Brain microvascular endothelial cell (primary cell): Measurements from ENCODE around the gene MTCH1.
A peak's percentile ranks its signal among the peaks of the same experiment; 100 is the strongest.
"Not testable (repeated sequence)": the region's sequence is repeated elsewhere in the genome, so short reads cannot be mapped to it uniquely, and the experiment has no call there.

Source experiments
- DNase-seq: peaks from one replicate; pipeline ENCODE4 v3.0.0-alpha.2; 2020
- H3K27ac ChIP-seq: fragments of 250-450 bp; sonication (Bioruptor Pico); 2 replicates; pipeline ENCODE4 v1.5.1; 2020; ENCODE audit warnings: mild to moderate bottlenecking, moderate library complexity
- H3K27me3 ChIP-seq: fragments of 250-450 bp; sonication (Bioruptor Pico); replicated peaks from 2 replicates; pipeline ENCODE4 v1.5.1; 2020; ENCODE audit warnings: mild to moderate bottlenecking
- H3K36me3 ChIP-seq: fragments of 250-450 bp; sonication (Bioruptor Pico); replicated peaks from 2 replicates; pipeline ENCODE4 v1.5.1; 2020; ENCODE audit warnings: mild to moderate bottlenecking
- H3K4me3 ChIP-seq: 2 replicates; pipeline ENCODE4 v1.5.1; 2011; ENCODE audit warnings: low read depth, mild to moderate bottlenecking, control low read depth, low read length, moderate library complexity
- CTCF ChIP-seq: IDR thresholded peaks from 2 replicates; pipeline ENCODE4 v1.5.1; 2011; ENCODE audit warnings: low read depth, mild to moderate bottlenecking, moderate library complexity, low read length, control low read depth, inconsistent platforms; ENCODE audit errors: missing control alignments
- in situ Hi-C: cut with HindIII; loops from 2 replicates; pipeline ENCODE4 v1.10.0; 2017; ENCODE audit warnings: low sequenced_read_pairs, low pct_ligation_motif_present

The MTCH1 gene

GRCh38 chr6:36947570-36948351 is 38.2 kb downstream of the MTCH1 start:
- no peak for TF ChIP-seq CTCF

DNA sequence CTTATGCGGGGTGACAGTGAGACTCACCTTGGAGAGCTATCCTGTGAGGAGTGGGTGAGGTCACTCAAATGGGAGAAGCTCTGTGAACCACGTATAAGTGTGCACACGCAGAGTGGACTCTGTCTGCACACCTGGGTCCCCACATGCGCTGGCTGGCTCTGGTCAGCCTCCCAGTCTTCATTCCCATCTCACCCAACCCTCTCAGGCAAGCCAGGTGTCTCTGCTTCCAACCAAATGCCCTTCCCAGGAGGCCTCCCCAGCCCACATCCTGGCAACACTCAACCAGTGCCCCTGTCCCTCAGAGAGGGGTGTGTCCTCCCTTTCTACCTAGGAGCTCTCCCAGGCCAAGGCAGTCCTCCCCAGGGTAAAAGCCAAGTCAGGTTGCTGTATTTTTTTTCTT is 39.5 kb downstream of the MTCH1 start:
- TF ChIP-seq CTCF: no peak
- H3K27me3 ChIP-seq: no peaks in the 10 kb centered on the region
- in situ Hi-C loops: no loop called here

More at GRCh38 chr6:36947570-36948351, 38.2 kb downstream of the MTCH1 start:
- H3K4me3 ChIP-seq: no peak overlapping the region
- DNase-seq: no peak
- in situ Hi-C loops: no loop called here
- no peak overlapping the region for H3K27ac ChIP-seq
- no peaks in the 10 kb centered on the region for H3K27me3 ChIP-seq
- no peaks in the 10 kb centered on the region for H3K36me3 ChIP-seq

DNA sequence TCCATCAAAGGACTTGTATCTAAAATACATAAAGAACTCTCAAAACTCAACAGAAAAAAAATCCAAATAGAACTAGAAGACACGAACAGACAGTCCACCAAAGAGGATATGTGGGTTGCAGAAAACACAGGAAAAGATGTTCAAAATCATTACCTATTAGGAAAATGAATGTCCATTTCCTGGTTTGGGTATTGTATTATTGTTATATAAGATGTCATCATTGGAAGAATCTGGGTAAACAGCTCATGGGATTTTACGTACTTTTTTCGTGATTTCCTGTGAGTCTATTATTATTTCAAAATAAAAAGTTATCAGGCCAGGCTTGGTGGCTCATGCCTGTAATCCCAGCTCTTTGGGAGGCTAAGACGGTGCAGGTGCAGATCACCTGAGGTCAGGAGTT is 40.7 kb downstream of the MTCH1 start:
- DNase-seq: no peak
- in situ Hi-C loops: no loop called here
- Histone ChIP-seq H3K27ac (no peak overlapping the region), H3K27me3 (no peaks in the 10 kb centered on the region), H3K36me3 (no peaks in the 10 kb centered on the region), H3K4me3 (no peak overlapping the region)
- no peak for TF ChIP-seq CTCF

More for the DNA sequence above, 39.5 kb downstream of the MTCH1 start:
- Histone ChIP-seq H3K4me3 (no peak overlapping the region), H3K27ac (no peak overlapping the region), H3K36me3 (no peaks in the 10 kb centered on the region)
- no peak for DNase-seq

DNA sequence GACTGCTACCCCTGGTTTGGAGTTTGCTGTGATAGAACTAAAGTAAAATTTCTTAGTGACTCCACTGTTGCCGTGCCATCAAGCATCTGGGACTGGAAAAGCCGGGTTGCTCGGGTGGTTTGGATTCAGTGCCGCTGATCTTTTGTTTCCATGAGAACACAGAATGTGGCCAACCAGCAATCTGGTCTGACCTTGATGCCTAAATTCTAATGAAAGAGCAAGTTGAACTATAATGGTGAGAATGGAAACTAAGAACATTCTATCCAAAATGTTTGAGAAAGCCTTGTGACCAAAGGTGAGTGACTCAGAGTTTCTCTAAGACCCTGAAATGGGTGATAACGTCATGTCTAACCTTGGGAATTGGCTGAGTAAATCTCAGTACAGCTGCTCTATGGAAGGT is 41.3 kb downstream of the MTCH1 start:
- no peak for DNase-seq
- Histone ChIP-seq H3K36me3 (no peaks in the 10 kb centered on the region), H3K27ac (no peak overlapping the region), H3K27me3 (no peaks in the 10 kb centered on the region), H3K4me3 (no peak overlapping the region)
- TF ChIP-seq CTCF: no peak
- in situ Hi-C loops: no loop called here

GRCh38 chr6:36942329-36942728 is 43.7 kb downstream of the MTCH1 start:
- H3K36me3 ChIP-seq, DNase-seq, H3K4me3 ChIP-seq, H3K27ac ChIP-seq, in situ Hi-C loops, H3K27me3 ChIP-seq: not testable (repeated sequence)

- in situ Hi-C loops, H3K27ac ChIP-seq, H3K4me3 ChIP-seq, H3K36me3 ChIP-seq, H3K27me3 ChIP-seq, DNase-seq: not testable (repeated sequence)
Observed at GRCh38 chr6:36941561-36941960, 44.4 kb downstream of the MTCH1 start.

- TF ChIP-seq CTCF: no peak
Observed at GRCh38 chr6:36940027-36940426, 46.0 kb downstream of the MTCH1 start.

GRCh38 chr6:36939005-36939404 is 47.0 kb downstream of the MTCH1 start:
- in situ Hi-C loops, H3K36me3 ChIP-seq: not testable (repeated sequence)
- H3K27ac ChIP-seq: peak overlapping the region; percentile 92

More at GRCh38 chr6:36940027-36940426, 46.0 kb downstream of the MTCH1 start:
- no peak overlapping the region for H3K27ac ChIP-seq
- no peak overlapping the region for H3K4me3 ChIP-seq
- in situ Hi-C loops: no loop called here
- DNase-seq: no peak
- no peaks in the 10 kb centered on the region for H3K36me3 ChIP-seq
- no peaks in the 10 kb centered on the region for H3K27me3 ChIP-seq

More at GRCh38 chr6:36939005-36939404, 47.0 kb downstream of the MTCH1 start:
- not testable (repeated sequence) for H3K4me3 ChIP-seq, H3K27me3 ChIP-seq, DNase-seq
